HG03432 (cell line): Measurements from ENCODE around the gene SAXO2.
"Not testable (repeated sequence)": the region's sequence is repeated elsewhere in the genome, so short reads cannot be mapped to it uniquely, and the experiment has no call there.

ENCODE experiments used
- ATAC-seq: cut with Tn5 transposase; IDR thresholded peaks from one replicate; pipeline ENCODE4 v1.9.1; 2021; ENCODE audit warnings: mild to moderate bottlenecking, moderate library complexity; ENCODE audit not compliant: unreplicated experiment

Gene SAXO2, protein sequence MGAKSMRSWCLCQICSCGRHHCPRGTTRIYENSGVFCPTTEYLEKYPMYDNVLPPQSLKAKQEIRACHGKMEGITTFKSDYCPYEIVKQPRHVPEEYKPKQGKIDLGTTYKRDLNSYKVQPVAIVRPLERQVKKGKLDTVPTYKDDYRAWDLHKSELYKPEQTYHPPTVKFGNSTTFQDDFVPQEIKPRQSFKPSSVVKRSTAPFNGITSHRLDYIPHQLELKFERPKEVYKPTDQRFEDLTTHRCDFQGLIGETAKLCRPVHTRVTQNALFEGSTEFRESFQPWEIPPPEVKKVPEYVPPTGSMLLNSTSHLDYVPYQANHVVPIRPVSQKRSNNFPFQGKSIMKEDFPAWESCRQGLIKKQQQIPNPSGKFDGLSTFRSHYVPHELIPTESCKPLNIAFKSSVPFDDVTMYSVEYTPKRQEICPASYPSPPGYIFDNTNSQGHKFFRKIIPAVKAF

DNA sequence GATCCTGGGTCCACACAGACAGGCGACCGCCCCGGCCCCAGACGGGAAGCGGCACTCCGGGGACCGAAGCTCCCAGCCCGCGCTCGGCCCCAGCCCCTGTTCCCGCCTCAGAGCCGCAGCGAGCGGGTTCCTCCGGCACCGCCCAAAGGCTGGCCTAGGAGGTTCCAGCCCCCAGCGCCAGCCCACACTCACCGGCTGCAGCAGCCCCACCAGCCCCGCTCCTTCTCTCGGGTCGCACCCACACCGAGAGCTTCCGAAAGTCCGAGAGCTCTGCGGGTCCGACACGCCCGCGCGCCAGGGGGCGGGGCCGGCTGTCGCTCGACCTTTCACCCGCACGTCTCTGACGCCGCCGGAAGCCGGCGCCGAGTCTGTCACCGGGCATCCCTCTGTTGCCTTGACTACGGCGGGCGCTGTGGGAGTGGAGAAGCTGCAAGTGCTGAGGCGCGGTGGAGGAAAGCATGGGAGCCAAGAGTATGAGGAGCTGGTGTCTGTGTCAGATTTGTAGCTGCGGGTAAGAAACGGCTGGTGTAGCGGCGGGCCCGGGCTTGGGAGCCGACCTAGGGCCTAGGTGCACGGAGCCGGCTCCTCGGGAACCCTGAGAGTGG, at the start of gene SAXO2, which contains the start of gene EFL1:
SAXO2 (plus strand) TSS at position 397 of the 605 bp plus-strand sequence; CDS start at position 459, 62 bp downstream.
EFL1 (minus strand) TSS at position 313 of the 605 bp plus-strand sequence. CDS start 956 bp downstream, outside the sequence.
- ATAC-seq: peak; percentile 95

DNA sequence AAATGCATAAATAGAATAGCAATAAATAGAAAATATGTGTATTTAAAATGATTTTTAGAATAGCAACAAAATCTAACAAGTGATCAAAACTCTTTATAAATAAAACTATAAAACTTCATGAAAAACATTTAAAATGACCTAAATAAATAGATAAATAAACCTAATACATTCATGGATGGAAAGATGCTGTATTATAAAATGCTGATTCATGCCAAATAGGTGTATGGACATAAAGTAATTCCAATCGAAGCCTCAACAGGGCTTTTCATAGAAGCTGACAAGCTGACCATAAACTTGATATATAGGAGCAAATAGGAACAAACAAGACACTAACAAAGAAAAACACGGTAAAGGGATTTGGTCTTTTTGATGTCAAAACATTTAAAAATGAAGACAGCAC, 46.5 kb upstream of the SAXO2 start:
- ATAC-seq: not testable (repeated sequence)

DNA sequence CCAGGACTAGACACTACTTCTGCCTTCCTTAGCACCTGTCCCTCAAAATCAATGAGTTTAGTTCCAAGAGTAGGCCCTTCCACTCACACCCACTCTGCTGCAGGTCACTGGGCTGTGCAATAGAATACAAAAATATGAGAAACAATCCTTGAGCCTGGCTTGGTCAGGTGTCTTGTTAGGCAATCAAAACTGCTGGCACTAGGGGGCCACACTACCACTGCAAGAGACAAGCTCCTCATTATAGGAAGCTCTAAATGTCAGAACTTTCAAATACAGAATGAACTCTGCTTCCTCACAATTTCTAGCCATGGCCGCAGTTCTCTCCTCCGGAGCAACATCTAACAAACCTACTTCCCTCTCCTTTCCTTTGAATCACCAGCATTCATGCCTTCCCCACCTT, 41.1 kb upstream of the SAXO2 start:
- not testable (repeated sequence) for ATAC-seq

DNA sequence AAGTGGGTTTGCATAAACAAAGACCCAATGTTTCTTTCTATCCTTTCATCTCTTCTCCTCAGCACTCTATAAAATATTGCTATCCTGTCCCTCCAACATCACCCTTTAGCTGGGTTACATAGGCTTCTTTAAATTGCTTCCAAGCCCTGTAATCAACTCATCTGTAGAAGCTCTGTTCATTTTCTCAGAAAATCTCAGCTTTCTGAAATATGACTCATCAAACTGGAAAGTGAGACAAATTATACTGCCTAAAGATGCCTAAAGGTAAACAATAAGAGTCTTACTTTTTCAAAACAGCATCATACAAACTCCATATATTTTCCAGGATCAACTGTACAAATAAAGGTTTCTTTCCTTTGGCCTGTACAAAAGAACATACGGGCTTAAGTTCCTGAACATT, 33.9 kb upstream of the SAXO2 start:
- no peak for ATAC-seq

DNA sequence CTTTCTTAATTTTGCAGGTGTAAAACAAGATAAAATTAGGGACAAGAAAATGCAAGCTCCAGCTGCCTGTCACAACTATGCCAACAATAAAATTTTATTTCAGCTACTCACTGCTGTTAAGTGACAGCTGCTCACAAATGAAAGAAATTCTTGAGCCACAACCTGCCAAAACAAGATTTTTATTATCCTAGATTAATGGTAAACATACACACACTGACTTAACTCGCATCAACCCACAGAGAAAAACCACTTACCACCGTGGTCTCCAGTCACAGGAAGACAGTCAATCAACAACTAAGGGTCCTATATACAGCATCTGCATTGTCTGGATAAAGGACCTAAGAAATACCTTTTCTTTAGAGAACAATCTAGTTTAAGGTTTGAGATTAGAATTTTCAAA, 31.4 kb upstream of the SAXO2 start:
- no peak for ATAC-seq

DNA sequence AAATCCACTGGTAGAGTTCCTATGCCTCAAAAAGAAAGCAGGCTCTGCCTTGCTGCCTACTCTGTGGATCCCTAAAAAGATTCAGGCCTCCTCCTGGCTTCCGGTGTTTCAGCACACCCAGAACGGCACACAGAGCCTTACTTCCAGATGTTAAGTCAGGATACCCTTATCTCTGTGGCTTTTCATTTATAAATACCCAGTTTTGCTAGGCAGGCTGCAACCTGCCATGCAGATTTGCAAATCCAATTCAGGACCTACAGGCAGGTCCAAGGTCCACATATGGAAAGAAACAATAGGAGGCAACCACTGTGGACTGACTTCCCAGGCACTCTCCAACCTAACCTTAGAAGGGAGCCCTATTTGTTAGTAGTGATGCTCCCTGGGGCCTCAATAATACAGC, 30.8 kb upstream of the SAXO2 start:
- no peak for ATAC-seq

DNA sequence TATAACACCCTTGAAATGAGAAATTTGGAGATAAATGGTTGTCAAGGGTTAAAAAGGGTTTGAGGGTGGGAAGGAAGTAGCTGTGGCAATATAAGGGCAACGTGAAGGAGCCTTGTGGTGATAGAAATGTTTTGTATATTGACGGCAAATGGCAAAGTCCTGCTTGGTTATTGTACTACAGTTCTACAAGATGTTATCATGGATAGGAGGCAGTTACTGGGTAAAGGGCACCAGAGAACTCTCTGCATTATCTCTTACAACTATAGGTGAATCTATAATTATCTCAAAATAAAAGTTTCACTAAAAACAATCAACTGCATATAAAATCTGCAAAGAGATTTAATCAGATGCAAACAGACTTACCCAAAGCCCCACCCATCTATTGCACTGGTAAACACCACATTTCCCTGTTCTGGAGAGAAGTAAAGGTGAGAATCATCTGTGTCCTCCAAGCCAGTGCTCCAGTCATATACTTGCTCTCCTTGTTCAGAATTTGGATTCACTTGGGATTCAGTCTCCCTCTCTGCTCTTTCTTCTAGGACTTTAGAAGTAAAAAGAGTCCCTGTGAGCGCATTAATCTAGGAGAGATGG, 24.6 kb upstream of the SAXO2 start:
- not testable (repeated sequence) for ATAC-seq

DNA sequence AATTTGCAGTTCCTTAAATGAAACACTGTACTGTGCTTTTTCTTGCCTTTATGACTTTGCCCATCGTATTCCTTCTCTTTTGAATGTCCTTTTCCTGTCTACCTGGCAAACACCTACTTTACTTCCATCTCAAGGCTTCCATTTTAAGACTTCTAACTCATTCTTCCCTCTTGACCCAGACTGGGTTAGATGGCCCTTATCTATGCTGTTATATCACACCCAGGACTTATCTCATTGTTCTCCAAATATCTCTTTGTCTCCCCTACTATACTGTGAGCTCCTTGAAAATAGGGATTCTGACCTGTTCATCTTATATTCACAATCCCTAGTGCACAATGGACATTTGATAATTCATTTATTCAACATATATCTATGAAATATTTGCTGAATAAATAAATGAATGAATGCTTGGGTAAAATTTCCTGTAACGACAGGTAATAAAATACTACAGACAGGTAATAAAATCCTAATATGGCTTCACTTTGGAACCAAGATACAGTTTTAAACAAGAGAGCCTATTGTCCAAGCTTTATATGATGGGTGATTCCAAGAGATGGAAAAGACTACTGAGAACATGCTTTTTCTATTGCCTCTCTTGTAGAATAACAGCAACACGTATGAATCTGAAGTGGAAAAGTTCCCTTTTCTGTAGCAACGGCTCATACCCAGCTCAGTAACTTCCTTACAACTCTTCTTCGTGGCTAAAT, 22.8 kb upstream of the SAXO2 start:
- ATAC-seq: no peak

DNA sequence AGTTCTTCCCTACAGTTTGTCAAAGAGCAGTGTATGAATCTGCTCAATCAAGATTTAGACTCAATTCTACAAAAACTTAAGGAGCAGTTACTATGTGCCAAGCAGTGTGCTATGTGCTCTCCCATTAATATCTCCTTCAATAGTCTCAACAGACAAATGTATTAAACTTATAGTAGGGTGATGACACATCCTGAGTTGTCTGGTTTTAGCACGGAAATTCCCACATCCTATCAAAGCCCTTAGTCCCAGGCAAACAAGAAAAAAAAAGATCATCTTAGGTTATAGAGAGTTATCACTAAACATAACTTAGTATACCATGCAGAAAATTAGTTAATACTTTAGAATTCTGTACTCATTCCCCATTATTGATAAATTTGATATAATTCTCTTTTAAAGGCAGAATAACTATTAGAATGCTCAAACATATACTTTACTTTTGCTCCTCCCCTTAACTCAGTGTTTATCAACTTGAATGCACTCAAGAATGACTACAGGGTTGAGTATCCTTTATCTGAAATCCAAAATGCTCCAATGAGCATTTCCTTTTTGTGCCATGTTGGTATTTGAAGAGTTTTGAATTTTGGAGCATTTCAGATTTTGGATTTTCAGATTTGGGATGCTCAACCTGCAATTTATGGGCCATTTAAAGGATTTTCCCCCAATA, 20.6 kb upstream of the SAXO2 start:
- not testable (repeated sequence) for ATAC-seq

DNA sequence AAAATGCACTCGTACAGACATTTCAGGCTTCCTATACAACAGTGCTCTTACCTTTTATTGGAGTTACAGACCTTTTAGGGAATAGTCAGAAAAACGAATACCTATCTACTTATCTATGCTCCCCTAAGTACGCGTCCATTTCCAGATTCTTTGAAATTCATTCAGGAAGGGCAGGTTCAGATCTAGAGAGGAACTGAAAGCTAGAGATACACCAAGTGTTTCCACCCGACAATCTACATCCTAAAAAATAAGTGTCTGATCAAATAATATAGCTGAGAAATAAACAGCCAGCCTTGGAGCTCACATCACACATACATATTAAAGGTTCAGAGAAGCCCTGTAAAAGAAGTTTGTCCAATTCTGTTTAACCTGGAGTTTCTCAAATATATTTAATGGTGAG, 19.0 kb upstream of the SAXO2 start:
- not testable (repeated sequence) for ATAC-seq

DNA sequence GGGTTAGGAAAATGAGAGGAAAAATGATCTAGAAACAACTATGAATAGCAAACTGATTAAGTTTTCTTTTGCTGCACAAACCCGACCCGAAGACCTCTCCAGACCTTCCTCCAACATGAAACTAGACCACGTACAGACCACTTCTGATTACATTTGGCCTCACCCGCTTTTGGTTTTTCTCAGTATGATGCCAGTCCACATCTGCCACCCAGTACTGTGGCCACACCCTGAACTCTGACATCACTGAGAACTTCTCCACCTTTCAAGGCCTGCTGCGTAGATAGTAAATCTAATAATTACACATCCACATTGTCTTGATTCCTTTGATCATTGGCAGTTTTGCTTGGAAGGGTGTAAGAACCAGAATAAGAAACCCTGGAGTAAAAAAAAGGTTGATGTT, 16.7 kb upstream of the SAXO2 start:
- ATAC-seq: not testable (repeated sequence)

DNA sequence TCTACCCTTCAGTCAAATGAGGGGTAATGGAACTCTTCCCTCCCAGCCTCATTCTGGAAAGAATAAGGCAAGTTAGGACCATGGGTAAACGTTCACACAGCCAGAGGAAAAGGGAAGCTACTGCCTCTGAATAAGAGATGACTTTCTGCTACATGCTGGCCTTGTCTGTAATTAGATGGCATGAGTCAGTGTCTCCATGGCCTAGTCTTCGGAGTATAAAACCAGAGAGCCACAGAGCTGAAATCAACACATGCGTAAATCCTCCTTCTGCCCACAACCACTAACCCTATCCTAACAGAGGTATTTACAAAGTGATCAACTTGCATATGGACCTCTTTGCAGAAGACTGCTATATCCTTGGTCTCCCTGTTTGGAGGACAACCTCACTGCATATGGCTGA, 14.4 kb upstream of the SAXO2 start:
- not testable (repeated sequence) for ATAC-seq

DNA sequence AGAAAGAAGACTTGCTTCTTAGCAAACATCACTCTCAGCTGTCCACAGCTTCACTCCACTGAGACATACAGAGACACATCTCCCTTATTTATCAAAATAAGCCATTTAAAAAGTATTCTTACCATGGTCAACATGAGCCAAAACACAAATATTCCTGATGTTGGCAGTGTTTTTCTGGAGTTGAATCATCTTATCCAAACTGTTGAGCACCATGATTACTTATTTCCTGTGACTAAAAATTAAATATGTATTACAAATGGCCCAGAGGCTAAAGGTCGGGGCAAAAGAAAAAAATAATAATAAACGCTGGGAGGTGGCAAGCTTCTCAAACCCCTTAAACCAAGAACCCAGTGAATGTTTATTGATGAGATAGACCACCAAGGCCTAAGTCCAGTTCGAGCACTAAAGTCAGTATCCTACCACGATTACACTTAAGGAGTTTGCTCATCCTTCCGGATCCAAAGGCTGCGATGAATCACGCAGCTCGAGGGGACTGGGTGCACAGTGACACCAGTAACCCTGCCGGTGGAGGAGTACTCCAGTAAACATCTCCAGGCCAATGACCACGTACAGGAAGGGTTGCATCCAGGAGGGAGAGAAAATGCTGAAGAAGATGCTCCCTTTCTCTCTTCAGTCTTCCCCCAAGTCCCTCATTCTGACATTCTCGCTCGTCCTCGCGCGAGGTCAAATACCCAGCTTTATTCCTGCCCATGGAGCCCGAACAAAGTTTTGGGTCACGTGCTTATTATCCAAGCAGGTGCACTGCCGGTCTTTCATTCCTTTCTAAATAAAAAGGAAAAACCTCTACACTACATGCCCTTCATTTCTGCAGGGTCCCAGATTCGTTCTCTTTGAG, 824 bp upstream of the SAXO2 start:
- peak; percentile 24 for ATAC-seq

DNA sequence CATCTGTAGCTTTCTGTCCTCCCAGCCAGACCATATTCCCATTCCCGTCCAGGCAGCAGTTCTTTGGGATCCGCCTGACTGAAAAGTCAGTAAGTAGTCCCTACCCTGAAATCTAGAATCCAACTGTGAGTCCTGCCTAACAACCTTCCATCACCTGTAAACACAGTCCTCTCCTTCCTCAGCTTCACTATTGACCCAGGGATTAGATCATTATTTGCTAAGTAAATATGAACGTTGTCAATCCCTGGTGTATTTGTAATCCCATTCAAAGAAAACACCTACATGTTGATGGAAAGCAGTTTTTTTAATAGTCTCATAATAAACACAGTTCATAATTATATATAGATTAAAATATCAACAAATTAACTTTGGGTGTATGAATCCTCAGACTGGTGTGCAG, 732 bp downstream of the SAXO2 start:
- ATAC-seq: no peak

DNA sequence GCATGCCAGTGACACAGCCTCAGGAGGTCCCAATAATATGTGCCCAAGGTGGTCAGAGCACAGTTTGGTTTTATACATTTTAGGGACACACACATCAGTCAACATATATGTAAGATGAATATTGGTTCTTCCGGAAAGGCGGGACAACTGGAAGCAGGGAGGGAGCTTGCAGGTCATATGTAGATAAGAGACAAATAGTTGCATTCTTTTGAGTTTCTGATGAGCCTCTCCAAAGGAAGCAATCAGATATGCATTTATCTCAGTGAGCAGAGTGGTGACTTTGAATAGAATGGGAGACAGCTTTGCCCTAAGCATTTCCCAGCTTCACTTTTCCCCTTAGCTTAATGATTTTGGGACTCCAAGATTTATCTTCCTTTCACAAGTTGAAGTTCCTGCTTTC, 4.5 kb downstream of the SAXO2 start:
- not testable (repeated sequence) for ATAC-seq

DNA sequence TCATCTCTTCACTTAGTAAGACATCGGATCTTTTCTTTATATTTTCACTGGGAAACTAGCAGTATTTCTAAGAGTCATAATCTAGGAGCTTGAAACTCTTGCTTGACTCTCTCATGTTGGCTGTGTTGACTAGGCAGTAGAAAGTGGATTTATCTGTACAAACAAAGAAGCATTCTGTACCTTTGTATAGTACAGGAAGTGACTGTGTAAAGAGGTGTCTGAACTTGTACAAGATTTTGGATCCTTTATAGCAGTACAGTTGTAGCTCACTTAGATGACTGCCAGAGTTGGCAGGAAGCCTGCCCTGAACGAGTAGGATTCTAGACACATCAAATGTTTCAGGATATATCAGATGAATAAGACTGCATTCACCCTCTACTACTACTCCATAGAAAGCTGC, 5.8 kb downstream of the SAXO2 start:
- not testable (repeated sequence) for ATAC-seq

DNA sequence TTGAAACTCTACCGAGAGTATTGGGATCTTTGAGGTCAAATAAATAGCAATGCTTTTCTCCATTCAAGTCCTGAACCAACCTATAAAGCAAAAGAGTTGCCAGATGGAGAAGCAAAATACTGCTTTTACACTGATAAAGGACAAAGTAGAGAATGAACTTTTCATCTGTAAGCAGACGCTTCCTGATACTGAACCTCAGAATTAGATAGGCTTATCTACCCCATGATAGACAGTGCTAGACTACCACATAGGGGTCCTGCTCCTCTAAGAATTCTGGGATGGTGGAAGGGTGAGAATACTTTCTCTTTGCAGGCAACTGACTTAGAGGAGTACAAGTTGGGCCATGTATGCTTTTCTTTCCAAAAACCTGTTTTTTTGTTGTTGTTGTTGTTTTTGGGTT, 9.5 kb downstream of the SAXO2 start:
- no peak for ATAC-seq

DNA sequence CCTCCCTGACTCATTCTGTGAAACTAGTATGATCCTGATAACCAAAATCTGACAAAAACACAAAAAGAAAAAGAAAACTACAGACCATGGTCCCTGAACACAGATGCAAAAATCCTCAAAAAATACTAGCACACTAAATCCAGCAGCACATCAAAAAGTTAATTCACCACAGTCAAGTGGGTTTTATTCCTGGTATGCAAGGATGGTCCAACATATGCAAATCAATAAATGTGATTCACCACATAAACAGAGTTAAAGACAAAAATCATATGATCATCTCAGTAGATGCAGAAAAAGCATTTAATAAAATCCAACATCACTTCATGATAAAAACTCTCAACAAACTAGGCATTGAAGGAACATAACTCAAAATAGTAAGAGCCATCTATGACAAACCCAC, 12.8 kb downstream of the SAXO2 start:
- no peak for ATAC-seq

DNA sequence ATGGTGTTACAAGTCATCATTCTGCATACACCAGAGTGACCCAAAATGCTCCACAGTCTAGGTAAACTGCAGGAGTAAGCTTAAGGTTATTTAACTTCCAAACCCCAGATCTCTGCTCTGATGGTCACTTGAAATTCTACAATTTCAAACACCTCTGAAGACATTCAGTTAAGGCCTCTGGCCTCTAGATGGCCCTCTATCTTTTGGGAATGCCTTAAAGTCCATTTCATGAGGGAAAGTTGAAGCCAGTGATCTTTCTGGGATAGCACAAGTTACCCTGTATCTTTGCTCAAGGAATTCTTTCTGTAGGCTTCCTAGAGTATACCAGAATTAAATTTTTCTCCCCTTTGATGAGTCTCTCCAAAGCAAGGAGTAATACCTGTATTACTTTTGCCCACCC, 18.7 kb downstream of the SAXO2 start:
- ATAC-seq: not testable (repeated sequence)

DNA sequence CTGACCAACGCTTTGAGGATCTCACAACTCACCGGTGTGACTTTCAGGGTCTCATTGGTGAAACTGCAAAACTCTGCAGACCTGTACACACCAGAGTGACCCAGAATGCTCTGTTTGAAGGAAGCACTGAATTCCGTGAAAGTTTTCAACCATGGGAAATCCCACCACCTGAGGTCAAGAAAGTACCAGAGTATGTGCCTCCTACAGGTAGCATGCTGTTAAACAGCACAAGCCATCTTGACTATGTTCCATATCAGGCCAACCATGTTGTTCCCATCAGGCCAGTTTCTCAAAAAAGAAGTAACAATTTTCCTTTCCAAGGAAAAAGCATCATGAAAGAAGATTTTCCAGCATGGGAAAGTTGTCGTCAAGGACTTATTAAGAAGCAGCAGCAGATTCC, 19.8 kb downstream of the SAXO2 start:
- ATAC-seq: not testable (repeated sequence)
